Osteocyte (in vitro differentiated cells): ENCODE results near the gene ZNF266. TPM values are rescaled to one million over a fixed set of nuclear protein-coding genes. Genes with fewer than 3 reads are reported as not detected.

Experiments
- DNase-seq: peaks from one replicate; pipeline ENCODE4 v3.0.0; 2021; ENCODE audit warnings: mixed read lengths; ENCODE audit not compliant: unreplicated experiment; ENCODE audit errors: extremely low spot score
- H3K27ac Mint-ChIP-seq: one replicate; pipeline ENCODE4 v1.8.0; 2021; ENCODE audit warnings: mild to moderate bottlenecking, mixed read lengths; ENCODE audit not compliant: unreplicated experiment
- H3K27me3 Mint-ChIP-seq: one replicate; pipeline ENCODE4 v1.8.0; 2021; ENCODE audit warnings: mixed read lengths; ENCODE audit not compliant: unreplicated experiment
- H3K36me3 Mint-ChIP-seq: one replicate; pipeline ENCODE4 v1.8.0; 2021; ENCODE audit warnings: mixed read lengths; ENCODE audit not compliant: unreplicated experiment
- H3K4me1 Mint-ChIP-seq: one replicate; pipeline ENCODE4 v1.8.0; 2021; ENCODE audit warnings: mixed read lengths; ENCODE audit not compliant: unreplicated experiment
- H3K4me3 Mint-ChIP-seq: one replicate; pipeline ENCODE4 v1.8.0; 2021; ENCODE audit warnings: mild to moderate bottlenecking, moderate library complexity, mixed read lengths; ENCODE audit not compliant: unreplicated experiment
- H3K9me3 Mint-ChIP-seq: one replicate; pipeline ENCODE4 v1.8.0; 2021; ENCODE audit warnings: mixed read lengths; ENCODE audit not compliant: unreplicated experiment
- CTCF ChIP-seq: fragments of 200-600 bp; sonication (generic); IDR thresholded peaks from 2 replicates; pipeline ENCODE4 v1.5.0; 2021; ENCODE audit warnings: antibody characterized with exemption, mild to moderate bottlenecking, moderate library complexity
- total RNA-seq: library from RNA; stranded (reverse); gene quantifications from 2 replicates; pipeline ENCODE4 v1.2.1, GENCODE V29; 2021

ZNF266 gene
- total RNA-seq, 1 donor from 2014 or later, result 25.1 TPM

GRCh38 chr19:9381361-9381785, 54.0 kb downstream of the ZNF266 start:
- Mint-ChIP-seq H3K27me3 (no peaks in the 10 kb centered on the region), H3K27ac (no peak overlapping the region), H3K4me3 (no peak overlapping the region), H3K4me1 (no peaks in the 10 kb centered on the region), H3K9me3 (peaks cover 55% of the 10 kb centered on the region), H3K36me3 (peaks cover 80% of the 10 kb centered on the region)
- no peak for DNase-seq
- no peak for TF ChIP-seq CTCF

GRCh38 chr19:9370738-9371619, 64.4 kb downstream of the ZNF266 start:
- Mint-ChIP-seq H3K27me3 (no peaks in the 10 kb centered on the region), H3K9me3 (peaks cover 68% of the 10 kb centered on the region), H3K4me3 (no peak overlapping the region), H3K4me1 (no peaks in the 10 kb centered on the region), H3K36me3 (peaks cover 78% of the 10 kb centered on the region), H3K27ac (no peak overlapping the region)
- no peak for TF ChIP-seq CTCF
- no peak for DNase-seq

- Mint-ChIP-seq H3K9me3 (peaks cover 59% of the 10 kb centered on the region), H3K27ac (no peak within 1 kb of the TSS), H3K27me3 (no peaks in the 10 kb centered on the region), H3K36me3 (peaks cover 73% of the 10 kb centered on the region), H3K4me3 (no peak within 1 kb of the TSS), H3K4me1 (no peaks in the 10 kb centered on the region)
- no peak for TF ChIP-seq CTCF
- DNase-seq, result no peak
Measured at GRCh38 chr19:9362905-9363304, 72.5 kb downstream of the ZNF266 start, which contains the start of gene ZNF177. ZNF177 (plus strand) TSS chr19:9363013; CDS start chr19:9378312, 15,299 bp downstream.

Other genes starting within 250 kb of the ZNF266 start
- gene OR7D4, start 216.0 kb downstream of the ZNF266 start, total RNA-seq, result not detected in 2 replicates
- not detected in 2 replicates for gene OR7E24, start 184.6 kb downstream of the ZNF266 start, total RNA-seq
- 6.4 and 7.7 TPM in 2 replicates for gene ZNF699, start 125.7 kb downstream of the ZNF266 start, total RNA-seq
- 24.1 and 28.0 TPM in 2 replicates for gene ZNF559, start 111.4 kb downstream of the ZNF266 start, total RNA-seq
- 5.9 and 6.6 TPM in 2 replicates for gene ZNF177, start 72.6 kb downstream of the ZNF266 start, total RNA-seq
- not detected in 2 replicates for gene ZNF560, start 63.0 kb upstream of the ZNF266 start, total RNA-seq
- 20.6 and 20.7 TPM in 2 replicates for gene ZNF426, start 103.1 kb upstream of the ZNF266 start, total RNA-seq
- 24.9 and 25.4 TPM in 2 replicates for gene ZNF121, start 148.9 kb upstream of the ZNF266 start, total RNA-seq
- 44.7 and 46.5 TPM in 2 replicates for gene ZNF561, start 185.7 kb upstream of the ZNF266 start, total RNA-seq
- gene ZNF562, start 239.5 kb upstream of the ZNF266 start, total RNA-seq, result 15.1 and 15.6 TPM in 2 replicates